GM18526 (cell line): ENCODE results near the gene BABAM2.

ENCODE experiments used
- POLR2A ChIP-seq: IDR thresholded peaks from 3 replicates; pipeline ENCODE4 v1.6.1; 2011; ENCODE audit not compliant: insufficient read length; ENCODE audit errors: extremely low read depth

Gene BABAM2

DNA sequence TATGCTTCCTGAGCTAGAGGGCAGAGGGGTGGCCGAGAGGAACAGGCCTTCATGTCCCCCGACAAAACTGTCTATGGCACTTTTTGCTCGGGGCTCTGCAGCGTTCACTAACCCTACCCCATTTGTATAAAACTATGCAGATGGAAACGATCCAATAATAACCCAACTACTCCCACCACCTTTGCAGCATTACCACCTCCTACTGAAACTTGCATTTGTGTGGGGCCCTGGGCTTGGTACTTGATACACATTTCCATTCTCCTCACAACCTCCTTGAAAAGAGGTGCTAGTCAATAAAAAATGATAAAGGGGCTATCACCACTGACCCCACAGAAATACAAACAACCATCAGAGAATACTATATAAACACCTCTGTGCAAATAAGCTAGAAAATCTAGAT, 438.7 kb downstream of the BABAM2 start:
- TF ChIP-seq POLR2A: no peak

DNA sequence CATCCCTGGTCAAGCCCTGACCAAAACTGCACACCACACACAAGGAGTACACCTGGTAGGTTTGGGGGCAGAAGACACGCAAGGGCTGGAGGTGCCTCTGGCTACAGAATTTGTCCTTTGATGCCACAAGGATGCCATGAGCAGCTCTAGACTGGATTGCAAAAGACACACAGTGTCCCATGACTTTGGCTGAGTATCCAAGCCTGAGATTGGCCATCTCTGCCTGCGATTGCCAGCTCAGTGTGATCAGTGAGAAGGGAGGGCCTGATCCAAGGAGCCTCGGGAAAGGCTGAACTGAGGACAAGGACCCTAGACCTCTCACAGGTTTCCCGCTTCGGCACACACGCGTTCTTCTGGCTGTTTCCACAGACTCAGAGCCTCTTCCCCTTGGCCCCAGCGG, 442.2 kb downstream of the BABAM2 start:
- no peak for TF ChIP-seq POLR2A

DNA sequence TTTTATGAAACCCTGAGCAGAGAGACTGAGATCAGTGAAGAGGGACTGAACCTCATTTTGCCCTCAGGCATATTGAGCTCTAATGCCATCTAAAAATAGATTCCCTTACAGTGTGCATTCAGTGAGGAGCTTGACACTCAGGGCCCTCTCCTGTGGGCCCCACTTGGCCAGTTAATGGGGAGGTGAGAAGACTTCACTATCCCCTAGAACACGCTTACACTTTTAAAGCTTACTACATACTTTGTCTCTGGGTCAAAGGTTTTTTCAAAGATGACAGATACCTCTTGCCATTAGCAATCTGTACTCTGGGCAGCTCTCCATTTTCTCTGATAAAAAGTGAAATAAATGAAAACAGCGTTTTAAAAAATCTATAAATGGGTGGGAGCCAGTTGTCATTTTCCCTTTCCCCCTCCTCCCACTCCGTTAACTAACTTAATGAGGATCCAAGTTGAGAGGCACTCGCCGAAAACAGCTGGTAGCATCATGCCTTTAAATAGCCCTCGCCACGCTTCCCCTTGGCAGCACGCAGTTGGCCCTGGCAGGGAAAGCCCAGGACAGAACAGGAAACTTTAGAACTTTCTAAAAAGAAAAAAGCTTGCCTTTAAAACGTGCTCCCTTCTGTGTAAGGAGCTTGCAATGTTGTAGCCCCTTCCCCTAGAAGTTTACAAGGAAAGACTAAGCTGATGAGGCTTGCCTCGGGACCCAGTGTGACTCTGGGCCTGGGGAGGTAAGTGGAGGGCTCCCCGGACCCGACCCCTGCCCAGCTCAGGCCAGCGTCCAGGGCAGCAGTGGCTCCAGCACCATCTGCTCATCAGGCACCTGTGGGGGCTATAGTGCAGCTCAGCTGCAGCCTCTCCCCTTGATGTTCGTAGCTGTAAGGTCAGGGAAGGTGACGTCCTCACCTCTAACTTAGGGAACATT, 443.3 kb downstream of the BABAM2 start:
- no peak for TF ChIP-seq POLR2A

DNA sequence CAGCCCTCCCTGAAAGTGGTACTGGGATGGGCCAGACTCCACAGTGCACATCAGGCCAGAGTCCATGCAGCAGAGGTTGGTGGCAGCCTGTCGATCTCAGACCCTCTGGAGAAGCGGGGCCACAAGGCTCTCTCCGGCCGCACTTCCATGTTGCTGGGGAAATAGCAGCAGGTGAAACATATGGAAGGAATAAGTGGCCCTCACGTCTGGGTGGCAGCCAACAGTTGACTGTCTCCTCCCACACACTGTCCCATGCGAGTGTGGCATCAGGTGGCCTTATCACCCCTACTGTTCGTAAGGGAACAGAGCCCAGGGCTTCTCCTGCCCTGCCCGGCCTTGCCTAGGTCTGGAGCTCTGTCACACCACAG, 444.0 kb downstream of the BABAM2 start:
- no peak for TF ChIP-seq POLR2A

DNA sequence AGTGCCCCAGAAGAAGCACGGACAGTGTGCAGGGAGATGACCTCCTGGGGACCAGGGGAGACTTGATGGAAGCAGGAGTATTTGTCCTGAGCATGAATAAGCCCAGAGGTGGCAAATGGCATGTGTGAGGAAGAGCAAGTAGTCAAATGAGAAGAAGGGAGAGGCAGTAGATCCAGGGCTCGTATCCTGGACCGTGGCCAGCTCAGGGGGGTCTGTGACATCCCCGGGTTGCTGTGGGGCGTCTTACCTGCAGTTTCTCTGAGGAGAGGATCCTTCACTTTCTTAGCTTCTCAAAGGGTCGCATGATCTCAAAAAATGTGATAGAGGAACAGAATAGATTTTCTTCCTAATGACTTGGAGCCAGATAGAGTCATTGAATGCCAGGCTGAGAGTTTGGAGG, 445.1 kb downstream of the BABAM2 start:
- TF ChIP-seq POLR2A: no peak

DNA sequence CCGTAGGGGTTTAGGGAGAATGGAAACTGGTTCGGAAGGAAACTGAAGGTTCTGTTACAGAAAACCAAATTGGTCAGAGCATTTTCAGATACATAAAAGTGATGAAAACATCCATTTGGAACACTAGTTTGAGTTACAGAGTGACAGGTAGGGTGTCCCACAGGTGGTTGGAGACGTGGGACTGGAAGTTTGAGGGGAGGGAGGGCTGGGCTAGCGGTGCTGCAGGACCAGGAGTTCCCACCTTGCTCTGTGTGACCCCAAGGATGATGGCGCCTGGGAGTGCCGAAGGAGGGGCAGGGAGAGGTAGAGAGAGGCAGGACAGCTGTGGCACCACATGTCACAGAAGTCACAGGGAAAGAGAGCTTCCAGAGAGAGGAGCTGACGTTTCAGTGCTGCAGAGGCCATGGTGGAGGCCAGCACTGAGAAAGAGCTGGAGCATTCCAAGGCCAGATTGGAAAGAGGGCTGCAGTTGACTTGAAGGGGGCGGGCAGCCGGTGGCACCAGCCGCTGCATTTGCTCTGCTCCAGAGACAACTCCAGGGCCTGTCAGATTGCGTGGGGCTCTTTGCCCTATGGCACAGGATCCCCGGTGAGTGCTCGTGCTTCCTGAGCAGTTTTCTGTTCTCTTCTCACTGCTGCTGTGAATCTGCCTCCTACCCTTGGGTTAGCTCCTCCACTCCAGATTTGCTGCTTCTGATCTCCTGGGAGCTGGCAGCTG, 445.9 kb downstream of the BABAM2 start:
- TF ChIP-seq POLR2A: no peak

DNA sequence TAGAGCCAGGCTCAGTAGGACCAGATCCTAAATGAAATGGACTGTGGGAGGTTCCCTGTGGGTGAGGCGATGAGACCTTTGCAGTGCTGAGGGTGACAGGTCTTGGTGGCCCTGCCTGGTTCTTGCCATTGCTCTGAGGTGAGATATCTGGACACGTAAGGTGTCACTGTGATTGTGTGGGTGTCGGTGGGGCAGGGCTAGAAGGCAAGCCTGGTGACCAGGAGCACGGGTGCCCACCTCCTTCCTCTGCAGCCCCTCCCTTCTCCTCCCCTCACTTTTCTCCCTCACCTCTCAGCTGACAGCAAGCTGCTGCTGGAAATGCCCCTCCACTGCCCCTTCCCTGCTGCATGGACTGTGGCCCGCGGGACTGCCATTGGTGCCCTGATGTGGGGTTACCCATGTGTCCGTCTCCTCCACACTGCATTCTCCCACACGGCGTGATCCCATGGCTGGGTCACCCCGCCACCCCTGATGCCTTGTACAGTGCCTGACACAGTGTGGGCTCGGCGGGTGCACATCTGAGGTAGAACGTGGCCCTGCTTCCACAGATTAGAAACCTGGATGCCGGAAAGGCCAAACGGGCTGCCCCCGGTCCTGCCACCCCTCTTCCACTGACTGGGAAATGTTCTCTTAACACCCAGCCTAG, 446.6 kb downstream of the BABAM2 start:
- TF ChIP-seq POLR2A: no peak

DNA sequence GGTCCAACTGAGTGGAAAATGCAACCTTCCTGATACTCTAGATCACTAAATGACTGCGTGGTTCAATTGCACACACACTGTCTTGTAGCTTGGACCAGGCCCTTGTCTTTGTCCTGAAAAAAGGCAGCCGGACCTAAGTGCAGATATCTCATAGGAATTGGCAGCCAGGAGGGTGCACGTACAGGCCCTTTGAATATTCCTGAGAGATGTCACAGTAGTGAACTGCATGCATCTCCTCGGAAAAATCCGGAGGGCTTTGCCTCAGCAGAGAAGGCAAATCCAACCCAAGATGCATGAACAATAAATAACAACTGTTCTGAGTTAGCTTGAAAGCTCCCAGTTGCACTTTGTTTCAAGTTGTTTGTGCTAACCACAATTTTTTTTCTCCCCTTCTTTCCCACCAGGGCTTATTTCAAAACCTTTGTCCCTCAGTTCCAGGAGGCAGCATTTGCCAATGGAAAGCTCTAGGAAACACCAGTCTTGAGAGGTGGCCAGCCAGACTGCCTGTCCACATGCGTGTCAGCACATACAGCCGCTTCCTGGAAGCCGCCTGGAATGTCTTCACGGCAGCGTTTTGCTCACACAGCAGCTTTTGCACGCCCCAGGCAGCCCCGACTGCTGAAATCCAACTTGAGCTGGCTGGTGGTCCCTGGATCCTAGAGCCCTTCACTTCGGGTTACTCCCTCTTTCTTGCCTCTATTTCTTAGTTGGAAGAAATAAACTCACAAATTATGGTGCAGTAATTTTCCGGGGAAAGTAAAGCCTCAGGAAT, 447.7 kb downstream of the BABAM2 start:
- no peak for TF ChIP-seq POLR2A

DNA sequence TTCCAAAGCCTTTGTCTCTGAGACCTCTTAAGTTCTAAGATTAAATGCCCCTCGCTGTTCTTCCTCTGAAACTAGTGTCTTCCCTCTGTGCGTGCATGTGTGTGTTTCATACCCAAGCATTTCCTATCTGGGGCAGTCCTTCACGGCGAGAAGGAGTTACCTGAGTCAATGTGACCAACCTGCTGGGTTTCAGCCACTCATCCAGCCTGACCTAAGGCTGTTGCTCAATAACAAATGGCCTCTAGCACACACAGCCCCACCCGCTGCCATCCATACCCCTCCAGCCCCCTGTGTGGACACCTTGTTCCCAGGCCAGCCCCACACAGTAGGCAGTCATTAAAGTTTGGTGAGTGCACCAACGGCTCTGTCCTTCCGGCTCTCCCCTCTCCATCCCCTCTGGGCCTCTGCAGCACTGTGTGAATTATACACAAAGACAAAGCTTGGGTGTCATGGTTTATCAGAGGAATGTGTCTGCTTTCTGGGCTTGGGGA, 448.3 kb downstream of the BABAM2 start:
- no peak for TF ChIP-seq POLR2A

DNA sequence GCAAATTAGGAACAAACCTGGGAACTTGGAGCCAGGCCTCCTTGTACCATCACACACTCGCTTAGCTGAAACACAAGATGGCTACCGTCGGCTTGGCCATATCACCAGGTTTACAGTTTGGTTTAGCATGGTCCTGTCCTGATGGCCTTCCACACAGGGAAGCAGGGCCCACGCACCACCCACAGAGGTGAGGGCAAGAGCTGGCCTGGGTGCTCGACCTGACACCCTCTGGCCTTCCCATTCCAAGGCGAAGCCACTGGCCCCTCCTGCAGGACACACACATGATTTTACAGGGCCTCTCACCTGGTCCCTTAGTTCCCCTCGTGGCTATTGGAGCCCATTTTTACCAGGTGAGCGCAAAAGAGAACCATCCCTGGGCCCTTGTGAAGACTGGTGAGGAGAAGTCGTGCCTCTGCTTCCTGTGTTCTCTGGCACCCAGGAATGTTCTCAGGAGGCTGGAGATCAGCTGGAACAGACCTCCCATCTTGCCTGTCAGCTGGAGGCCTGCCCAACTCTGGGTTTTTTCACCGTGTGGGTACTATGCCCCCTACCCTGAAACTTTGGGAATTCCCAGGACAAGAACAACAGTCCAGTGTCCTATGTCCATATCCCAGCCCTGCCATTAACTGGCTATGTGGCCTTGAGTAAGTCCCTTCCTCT, 449.1 kb downstream of the BABAM2 start:
- TF ChIP-seq POLR2A: no peak

DNA sequence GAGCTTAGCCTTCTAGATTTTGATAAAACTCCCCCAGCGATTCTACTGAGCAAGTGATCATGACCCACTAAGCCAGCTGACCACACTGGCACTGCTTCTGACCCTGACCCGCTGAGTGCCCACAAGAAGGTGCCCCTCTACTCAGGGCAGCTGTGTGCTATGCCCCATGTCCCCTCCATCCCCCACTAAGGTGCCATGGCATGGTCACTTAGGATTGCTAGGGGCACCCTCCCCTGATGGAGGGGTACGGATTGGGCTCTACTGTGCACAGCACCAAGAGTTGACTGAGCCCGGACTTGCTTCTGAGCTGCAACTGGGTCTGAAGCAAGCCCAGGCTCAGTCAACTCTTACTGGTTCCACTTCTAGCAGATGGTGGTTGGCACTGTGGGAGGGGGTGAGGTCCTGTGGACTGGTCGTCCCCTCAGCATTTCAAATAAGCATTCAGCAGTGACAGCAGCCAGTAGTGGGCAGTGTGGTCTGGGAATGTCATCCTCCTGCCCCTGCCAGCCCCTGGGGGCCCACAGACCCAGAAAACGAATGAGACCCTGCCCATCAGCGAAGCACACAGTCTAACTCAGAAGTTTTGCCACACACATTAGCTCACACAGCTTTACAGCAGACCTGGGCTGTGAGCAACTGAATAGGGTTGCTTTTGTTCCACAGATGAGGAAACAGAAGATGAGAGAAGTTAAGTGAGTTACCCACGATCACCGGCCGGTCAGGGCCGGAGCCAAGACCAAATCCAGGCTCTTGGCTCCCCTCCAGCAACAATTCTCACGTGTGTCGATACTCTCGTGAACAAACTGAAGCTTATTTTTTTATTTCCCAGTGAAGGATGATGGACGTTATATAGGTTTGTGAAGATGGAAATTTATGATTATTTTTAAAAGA, 450.0 kb downstream of the BABAM2 start:
- no peak for TF ChIP-seq POLR2A

DNA sequence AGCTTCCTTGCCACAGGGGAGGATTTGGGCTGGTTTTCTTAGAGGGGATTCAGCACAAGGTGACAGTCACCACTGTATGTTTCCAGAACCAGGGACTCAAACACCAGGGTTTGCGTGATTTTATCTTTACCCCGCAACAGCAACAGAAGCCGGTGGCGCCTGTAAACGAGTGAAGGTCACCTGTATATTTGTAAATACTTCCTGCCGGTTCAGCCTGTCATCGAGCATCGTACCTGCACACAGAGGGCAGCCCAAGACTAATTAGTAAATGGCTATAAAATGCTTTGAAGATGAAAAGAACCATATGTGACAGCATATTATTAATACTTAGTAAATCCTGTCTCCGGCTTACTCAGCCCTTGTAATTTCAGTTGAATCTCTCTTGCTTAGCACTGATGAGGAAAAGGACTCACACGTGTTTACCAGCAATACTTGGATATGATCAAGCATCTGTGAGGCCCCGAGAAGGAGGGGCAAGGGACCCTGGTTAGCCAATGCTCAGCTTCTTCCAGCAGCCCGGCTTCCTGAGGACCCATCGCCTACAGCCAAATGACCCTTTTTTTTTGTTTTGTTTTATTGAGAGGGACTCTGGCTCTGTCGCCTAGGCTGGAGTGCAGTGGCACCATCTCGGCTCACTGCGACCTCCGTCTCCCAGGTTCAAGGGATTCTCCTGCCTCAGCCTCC, 450.8 kb downstream of the BABAM2 start:
- TF ChIP-seq POLR2A: no peak
